CD1c-positive myeloid dendritic cell (primary cell): ENCODE measurements around the gene DIP2C.
"Not testable (repeated sequence)": the region's sequence is repeated elsewhere in the genome, so short reads cannot be mapped to it uniquely, and the experiment has no call there.

ENCODE experiments used
- DNase-seq: peaks from one replicate; pipeline ENCODE4 v3.0.0-alpha.2; 2016; ENCODE audit errors: extremely low spot score

Gene DIP2C

GRCh38 chr10:451021-451471 is 238.4 kb downstream of the DIP2C start:
- DNase-seq: peak; percentile 33

GRCh38 chr10:450463-450862 is 239.0 kb downstream of the DIP2C start:
- no peak for DNase-seq

- DNase-seq: not testable (repeated sequence)
Measured at GRCh38 chr10:449331-449730, 240.1 kb downstream of the DIP2C start.

GRCh38 chr10:443459-443858 is 246.0 kb downstream of the DIP2C start:
- no peak for DNase-seq

- no peak for DNase-seq
Measured at GRCh38 chr10:442209-442608, 247.3 kb downstream of the DIP2C start.

DNA sequence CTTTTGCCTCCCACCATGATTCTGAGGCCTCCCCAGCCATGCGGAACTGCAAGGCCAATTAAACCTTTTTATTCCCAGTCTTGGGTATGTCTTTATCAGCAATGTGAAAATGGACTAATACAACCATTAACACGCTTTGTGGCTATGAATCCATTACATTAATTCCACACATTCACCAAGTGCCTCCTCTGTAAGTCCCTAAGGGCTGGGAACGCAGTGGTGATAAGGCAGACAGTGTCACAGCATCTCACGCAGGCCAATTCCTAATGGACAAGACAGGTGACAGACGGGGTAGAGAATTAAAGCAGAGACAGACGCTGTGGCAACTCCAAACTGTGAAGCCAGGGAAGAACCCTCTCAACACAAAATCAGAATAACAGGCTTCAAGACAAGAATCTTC is 247.8 kb downstream of the DIP2C start:
- DNase-seq: no peak

DNA sequence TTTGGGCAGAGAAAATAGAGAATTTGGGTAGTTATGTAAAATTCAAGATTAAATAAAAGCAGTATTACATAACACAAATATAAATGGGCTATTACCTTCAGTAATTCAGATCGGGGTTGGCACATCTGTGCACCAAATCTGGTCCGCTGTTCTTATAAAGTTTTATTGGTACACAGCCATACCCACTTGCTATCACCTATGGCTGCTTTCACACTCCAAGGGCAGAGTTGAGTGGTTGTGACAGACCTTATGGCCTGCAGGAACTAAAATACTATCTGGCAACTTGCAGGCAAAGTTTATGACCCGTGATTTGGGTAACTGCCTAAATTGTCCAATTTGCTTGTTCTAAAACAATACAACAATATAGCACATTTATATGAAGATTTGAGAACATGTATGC is 249.3 kb downstream of the DIP2C start:
- DNase-seq: no peak

DNA sequence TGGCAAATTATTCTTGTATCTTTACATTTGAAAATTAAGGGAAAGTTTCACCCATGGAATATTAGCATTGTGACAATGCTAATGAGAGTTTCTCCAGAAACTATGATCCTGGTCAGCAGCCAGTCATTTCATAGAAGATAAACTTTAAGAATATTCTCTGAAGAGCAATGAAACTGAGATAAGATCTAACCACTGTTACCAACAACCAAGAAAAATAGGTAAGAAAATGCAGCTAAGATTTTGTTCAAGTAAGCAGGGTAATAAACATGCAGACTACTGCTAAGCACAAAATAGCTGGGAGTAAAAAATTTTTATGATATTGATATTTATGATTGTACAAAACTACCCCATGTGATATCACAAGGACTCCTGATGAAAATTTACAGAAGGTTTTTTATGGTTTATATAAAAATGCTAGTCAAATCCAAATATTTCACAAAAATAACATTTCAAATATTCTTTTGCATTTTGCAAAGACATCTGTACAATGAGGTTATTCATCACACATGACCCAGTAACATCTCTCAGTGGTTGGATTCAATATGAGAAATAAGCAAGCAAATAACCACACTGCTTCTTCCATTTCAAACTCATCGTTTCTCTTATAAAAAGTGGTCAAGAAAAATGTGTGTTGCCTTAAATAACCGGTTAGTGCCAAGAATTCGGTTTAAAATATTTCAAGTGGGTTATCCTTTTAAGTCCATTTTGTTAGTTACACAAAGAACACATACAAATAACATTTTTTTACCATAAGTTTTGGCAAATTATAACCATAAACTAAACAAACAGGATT is 251.6 kb downstream of the DIP2C start:
- no peak for DNase-seq

DNA sequence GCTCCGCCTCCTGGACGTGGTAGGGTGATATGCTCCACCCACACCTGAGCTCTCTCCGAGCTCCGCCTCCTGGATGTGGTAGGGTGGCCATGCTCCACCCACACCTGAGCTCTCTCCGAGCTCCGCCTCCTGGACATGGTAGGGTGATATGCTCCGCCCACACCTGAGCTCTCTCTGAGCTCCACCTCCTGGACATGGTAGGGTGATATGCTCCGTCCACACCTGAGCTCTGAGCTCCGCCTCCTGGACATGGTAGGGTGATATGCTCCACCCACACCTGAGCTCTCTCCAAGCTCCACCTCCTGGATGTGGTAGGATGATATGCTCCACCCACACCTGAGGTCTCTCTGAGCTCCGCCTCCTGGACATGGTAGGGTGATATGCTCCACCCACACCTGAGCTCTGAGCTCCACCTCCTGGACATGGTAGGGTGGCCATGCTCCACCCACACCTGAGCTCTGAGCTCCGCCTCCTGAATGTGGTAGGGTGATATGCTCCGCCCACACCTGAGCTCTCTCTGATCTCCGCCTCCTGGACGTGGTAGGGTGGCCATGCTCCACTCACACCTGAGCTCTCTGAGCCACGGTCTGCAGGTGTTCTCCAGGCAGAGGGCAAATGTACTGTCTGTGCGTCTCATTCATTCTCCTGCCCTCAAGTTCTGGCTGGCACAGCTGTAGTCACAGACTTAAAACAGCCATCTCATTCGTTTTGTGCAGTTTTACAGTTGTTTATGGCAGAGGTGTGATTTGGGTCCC is 252.4 kb downstream of the DIP2C start:
- DNase-seq: no peak

DNA sequence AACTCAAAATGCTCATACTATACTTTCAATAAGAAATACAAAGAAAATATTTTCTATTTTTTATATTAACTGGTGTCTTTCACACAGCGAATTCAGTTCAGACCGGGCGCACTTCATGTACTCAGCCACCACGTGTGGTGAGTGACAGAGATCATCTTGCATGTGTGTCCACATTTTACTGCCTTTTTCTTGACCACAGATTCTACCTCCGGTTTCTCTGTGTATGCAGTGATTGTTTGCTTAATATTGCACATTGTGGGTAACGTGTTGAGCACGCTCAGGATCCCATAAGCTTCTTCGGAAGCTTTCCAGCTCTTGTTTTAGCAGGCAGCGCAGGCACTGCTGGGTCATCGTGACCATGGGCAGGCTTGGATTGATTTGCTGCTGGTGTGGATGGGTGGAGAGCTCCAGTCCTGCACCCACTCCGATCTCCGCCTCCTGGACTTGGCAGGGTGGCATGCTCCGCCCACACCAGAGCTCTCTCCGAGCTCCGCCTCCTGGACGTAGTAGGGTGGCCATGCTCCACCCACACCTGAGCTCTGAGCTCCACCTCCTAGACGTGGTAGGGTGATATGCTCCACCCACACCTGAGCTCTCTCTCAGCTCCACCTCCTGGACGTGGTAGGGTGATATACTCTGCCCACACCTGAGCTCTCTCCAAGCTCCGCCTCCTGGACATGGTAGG is 253.3 kb downstream of the DIP2C start:
- no peak for DNase-seq

DNA sequence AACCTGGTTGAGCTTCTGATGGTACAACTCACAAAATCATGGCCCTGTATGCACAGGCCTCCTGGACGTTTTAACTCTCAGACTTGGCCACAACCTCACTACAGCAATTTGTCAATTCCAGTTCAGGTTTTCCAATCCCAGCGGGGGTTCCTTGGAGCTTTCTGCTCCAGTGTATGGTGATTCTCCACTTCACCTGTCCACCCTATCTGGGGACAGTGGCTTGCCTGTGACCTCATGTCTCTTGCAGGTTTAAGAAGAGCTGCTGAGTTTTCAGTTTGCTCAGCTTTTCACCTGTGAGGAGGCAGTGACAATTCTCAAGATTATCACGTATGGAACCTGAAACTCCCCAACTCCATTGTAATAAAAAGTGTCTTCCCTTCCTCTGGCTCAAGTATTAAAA is 254.1 kb downstream of the DIP2C start:
- no peak for DNase-seq

GRCh38 chr10:429696-430095 is 259.8 kb downstream of the DIP2C start:
- no peak for DNase-seq

- DNase-seq: no peak
Measured at GRCh38 chr10:427761-428519, 261.5 kb downstream of the DIP2C start.

DNA sequence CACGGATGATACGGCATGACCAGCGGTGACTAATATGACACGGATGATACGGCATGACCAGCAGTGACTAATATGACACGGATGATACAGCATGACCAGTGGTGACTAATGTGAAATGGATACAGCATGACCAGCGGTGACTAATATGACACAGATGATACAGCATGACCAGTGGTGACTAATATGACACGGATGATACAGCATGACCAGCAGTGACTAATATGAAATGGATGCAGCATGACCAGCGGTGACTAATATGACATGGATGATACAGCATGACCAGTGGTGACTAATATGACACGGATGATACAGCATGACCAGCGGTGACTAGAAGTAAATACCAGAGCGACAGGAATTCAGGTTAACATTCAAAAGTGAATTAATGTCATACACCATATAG is 264.1 kb downstream of the DIP2C start:
- not testable (repeated sequence) for DNase-seq

DNA sequence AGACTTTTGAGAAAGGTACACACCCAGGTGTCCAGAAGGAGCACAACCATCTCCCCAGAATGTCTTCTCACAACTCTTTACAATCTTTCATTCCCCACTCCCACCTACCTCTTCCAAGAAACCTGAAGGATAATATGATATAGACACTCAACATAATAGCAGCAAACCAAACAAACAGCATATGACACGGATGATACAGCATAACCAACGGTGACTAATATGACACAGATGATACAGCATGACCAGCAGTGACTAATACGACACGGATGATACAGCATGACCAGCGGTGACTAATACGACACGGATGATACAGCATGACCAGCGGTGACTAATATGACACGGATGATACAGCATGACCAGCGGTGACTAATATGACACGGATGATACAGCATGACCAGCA is 264.7 kb downstream of the DIP2C start:
- not testable (repeated sequence) for DNase-seq

- no peak for DNase-seq
Measured at GRCh38 chr10:423178-423577, 266.3 kb downstream of the DIP2C start.

GRCh38 chr10:422675-423074 is 266.8 kb downstream of the DIP2C start:
- DNase-seq: no peak

DNA sequence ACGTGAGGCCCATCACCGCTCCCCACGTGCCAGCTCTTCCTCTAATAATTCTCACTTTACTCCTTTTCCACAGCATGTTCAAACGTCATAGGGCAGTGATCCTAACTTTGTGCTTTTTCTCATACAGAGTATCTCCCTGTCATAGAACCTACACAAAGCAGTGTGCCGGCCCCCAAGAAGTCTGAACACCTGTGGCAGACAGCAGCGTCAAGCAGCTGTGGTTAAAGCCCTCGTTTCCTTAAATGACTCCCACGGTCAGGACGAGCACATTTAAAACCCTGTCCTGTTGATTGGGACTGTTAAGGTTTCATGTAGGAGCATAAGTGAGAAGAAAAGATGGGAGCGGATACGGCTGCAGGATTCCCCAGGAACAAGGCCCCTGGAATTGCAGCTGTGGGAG is 267.2 kb downstream of the DIP2C start:
- DNase-seq: no peak

DNA sequence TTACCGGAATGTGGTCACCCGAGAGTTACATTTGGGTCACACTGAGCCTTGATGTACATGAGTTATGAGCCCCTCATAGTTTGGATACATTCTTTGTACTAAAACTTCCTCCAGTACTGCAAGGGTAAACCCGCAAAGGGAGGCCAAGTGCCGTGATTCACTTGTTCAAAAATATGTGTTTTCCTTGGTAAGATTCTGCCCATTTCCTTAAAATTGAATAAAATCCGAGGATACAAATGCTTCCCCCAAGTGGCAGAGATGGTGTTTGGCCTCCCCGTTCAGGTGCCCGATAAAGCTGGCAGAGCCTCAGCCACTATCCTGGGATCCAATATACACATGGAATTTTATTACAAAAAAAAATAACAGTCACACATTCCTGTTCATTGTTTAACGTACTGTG is 268.3 kb downstream of the DIP2C start:
- no peak for DNase-seq

- DNase-seq: no peak
Measured at GRCh38 chr10:420154-421121, 269.0 kb downstream of the DIP2C start.

DNA sequence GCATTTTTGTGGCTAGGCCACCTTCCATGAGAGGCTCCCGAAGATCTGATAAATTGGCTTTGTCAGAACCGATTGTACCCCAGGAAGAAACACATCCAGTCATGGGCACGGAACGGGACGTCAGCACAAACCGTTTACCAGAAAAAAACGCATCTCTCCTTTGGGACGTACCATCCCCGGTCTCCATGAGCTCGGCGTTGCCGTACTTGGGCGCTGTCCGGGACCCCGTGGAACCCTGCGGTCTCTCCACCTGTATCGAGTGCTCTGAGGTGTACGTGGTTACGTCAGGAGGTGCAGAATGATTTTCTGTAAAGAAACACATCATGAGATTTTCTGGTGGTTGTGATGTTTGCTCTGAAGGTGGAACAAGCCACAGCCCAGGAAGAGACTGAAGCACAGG is 270.6 kb downstream of the DIP2C start:
- DNase-seq: no peak
